NCI-H69 (cell line): ENCODE data around the gene SUGCT.
"Not testable (repeated sequence)": the region's sequence is repeated elsewhere in the genome, so short reads cannot be mapped to it uniquely, and the experiment has no call there.

Source experiments
- DNase-seq: peaks from one replicate; lab custom pipeline; 2025; lab: John Stamatoyannopoulos, UW

The SUGCT gene

GRCh38 chr7:40622941-40623501, 488.2 kb downstream of the SUGCT start:
- DNase-seq, result no peak

GRCh38 chr7:40623863-40624262, 489.1 kb downstream of the SUGCT start:
- no peak for DNase-seq

GRCh38 chr7:40627361-40627760, 492.6 kb downstream of the SUGCT start:
- not testable (repeated sequence) for DNase-seq

GRCh38 chr7:40629891-40630290, 495.1 kb downstream of the SUGCT start:
- DNase-seq, result no peak

- no peak for DNase-seq
Measured at GRCh38 chr7:40634118-40634517, 499.3 kb downstream of the SUGCT start.

- no peak for DNase-seq
Measured at GRCh38 chr7:40638545-40639320, 503.9 kb downstream of the SUGCT start.

- no peak for DNase-seq
Measured at GRCh38 chr7:40640566-40640965, 505.8 kb downstream of the SUGCT start.

GRCh38 chr7:40641701-40642100, 506.9 kb downstream of the SUGCT start:
- no peak for DNase-seq

GRCh38 chr7:40643664-40644063, 508.9 kb downstream of the SUGCT start:
- DNase-seq, result peak; percentile 12

- peak; percentile 7 for DNase-seq
Measured at GRCh38 chr7:40644454-40645188, 509.8 kb downstream of the SUGCT start.

- DNase-seq, result no peak
Measured at GRCh38 chr7:40645197-40645596, 510.4 kb downstream of the SUGCT start.

GRCh38 chr7:40646717-40647116, 511.9 kb downstream of the SUGCT start:
- DNase-seq, result no peak

- no peak for DNase-seq
Measured at GRCh38 chr7:40647719-40648118, 512.9 kb downstream of the SUGCT start.

GRCh38 chr7:40649247-40649646, 514.4 kb downstream of the SUGCT start:
- no peak for DNase-seq

GRCh38 chr7:40650903-40651302, 516.1 kb downstream of the SUGCT start:
- not testable (repeated sequence) for DNase-seq

- no peak for DNase-seq
Measured at GRCh38 chr7:40654171-40654570, 519.4 kb downstream of the SUGCT start.

- DNase-seq, result no peak
Measured at GRCh38 chr7:40655426-40655825, 520.6 kb downstream of the SUGCT start.

- no peak for DNase-seq
Measured at GRCh38 chr7:40656349-40656748, 521.5 kb downstream of the SUGCT start.

GRCh38 chr7:40658729-40659128, 523.9 kb downstream of the SUGCT start:
- no peak for DNase-seq

GRCh38 chr7:40659231-40659630, 524.4 kb downstream of the SUGCT start:
- DNase-seq, result no peak

GRCh38 chr7:40673285-40673684, 538.5 kb downstream of the SUGCT start:
- DNase-seq, result no peak

- no peak for DNase-seq
Measured at GRCh38 chr7:40674316-40674715, 539.5 kb downstream of the SUGCT start.

GRCh38 chr7:40675741-40676140, 540.9 kb downstream of the SUGCT start:
- no peak for DNase-seq
